ENCODE results near the gene PCSK2. TPM values are rescaled to one million over a fixed set of nuclear protein-coding genes. Genes with fewer than 3 reads are reported as not detected.

The PCSK2 gene
- total and polyA plus RNA-seq, 2 donors = 0.05 to 0.18 TPM

DNA sequence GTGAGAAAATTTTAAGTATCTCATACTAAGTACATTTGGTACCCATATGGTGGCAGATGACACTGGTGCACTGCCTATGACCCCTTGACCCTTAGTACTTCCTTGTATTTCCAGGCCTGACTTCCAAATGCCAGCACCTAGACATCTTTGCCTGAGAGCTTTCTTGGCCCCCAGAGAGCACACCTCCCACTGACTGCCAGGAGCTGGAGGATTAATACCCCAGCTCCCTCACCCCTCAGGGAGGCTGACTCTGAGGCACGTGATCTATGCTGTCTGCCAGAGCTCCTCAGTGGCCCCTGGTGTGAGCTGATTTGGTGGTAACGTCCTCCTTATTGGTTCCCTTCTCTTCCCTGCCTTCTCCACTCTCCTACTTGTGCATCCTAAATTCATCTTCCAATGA is 266.3 kb downstream of the PCSK2 start:
- Histone ChIP-seq H3K4me3 (ENCODE audit: low read length in 2 of 2) (no peak overlapping the region), H3K4me1 (ENCODE audit: control insufficient read depth in 2 of 2, insufficient read depth in 2 of 2, low read length in 2 of 2) (no peaks in the 10 kb centered on the region), H3K9me3 (ENCODE audit: control insufficient read depth in 2 of 2, insufficient read depth in 1 of 2, low read length in 1 of 2) (no peaks in the 10 kb centered on the region), H3K27me3 (ENCODE audit: control insufficient read depth in 2 of 2, insufficient read depth in 1 of 2, low read length in 1 of 2) (peaks cover 0 to 2% of the 10 kb centered on the region in 2 donors), H3K27ac (ENCODE audit: low read depth in 1 of 2, low read length in 1 of 2) (no peak overlapping the region), H3K36me3 (ENCODE audit: control insufficient read depth in 2 of 2, insufficient read depth in 2 of 2, low read length in 1 of 2) (no peaks in the 10 kb centered on the region)
- 82% methylated on average over 2 of the region's 2 CpGs for WGBS
- DNase-seq (ENCODE audit: low read depth in 6 of 9, low spot score in 9 of 9) = no peak

DNA sequence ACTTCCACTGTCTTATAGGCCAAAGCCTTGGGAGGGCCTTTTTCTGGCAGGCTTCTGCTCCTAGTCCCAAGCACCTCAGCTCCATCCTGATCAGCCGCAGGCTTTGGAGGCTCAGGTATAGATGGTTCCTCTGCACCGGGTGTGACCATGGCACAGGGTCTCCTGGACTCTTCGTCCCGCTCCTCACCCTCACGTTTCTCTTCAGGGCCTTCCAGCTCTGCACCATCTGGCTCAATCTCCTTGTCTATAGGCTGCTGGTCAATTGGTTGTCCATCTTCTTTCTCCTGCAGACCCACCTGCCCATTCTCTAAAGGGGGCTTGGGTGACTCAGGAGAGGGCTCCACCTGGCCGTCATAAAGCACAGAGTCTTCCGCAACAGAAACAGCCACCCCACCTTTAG is 267.4 kb downstream of the PCSK2 start:
- Histone ChIP-seq H3K4me1 (ENCODE audit: control insufficient read depth in 2 of 2, insufficient read depth in 2 of 2, low read length in 2 of 2) (no peaks in the 10 kb centered on the region), H3K36me3 (ENCODE audit: control insufficient read depth in 2 of 2, insufficient read depth in 2 of 2, low read length in 1 of 2) (no peaks in the 10 kb centered on the region), H3K27me3 (ENCODE audit: control insufficient read depth in 2 of 2, insufficient read depth in 1 of 2, low read length in 1 of 2) (peaks cover 0 to 2% of the 10 kb centered on the region in 2 donors), H3K9me3 (ENCODE audit: control insufficient read depth in 2 of 2, insufficient read depth in 1 of 2, low read length in 1 of 2) (no peaks in the 10 kb centered on the region), H3K4me3 (ENCODE audit: low read length in 2 of 2) (no peak overlapping the region), H3K27ac (ENCODE audit: low read depth in 1 of 2, low read length in 1 of 2) (no peak overlapping the region)
- no peak for DNase-seq (ENCODE audit: low read depth in 6 of 9, low spot score in 9 of 9)
- 96% methylated on average over 7 of the region's 7 CpGs for WGBS

GRCh38 chr20:17495826-17496225 is 269.0 kb downstream of the PCSK2 start:
- no peaks in the 10 kb centered on the region for H3K9me3 ChIP-seq (ENCODE audit: control insufficient read depth in 2 of 2, insufficient read depth in 1 of 2, low read length in 1 of 2)
- DNase-seq (ENCODE audit: low read depth in 6 of 9, low spot score in 9 of 9) = no peak
- WGBS = 94% methylated on average over 9 of the region's 9 CpGs
- no peaks in the 10 kb centered on the region for H3K36me3 ChIP-seq (ENCODE audit: control insufficient read depth in 2 of 2, insufficient read depth in 2 of 2, low read length in 1 of 2)
- no peak overlapping the region for H3K4me3 ChIP-seq (ENCODE audit: low read length in 2 of 2)
- H3K27ac ChIP-seq (ENCODE audit: low read depth in 1 of 2, low read length in 1 of 2) = no peak overlapping the region
- H3K27me3 ChIP-seq (ENCODE audit: control insufficient read depth in 2 of 2, insufficient read depth in 1 of 2, low read length in 1 of 2) = peaks cover 0 to 2% of the 10 kb centered on the region in 2 donors
- no peaks in the 10 kb centered on the region for H3K4me1 ChIP-seq (ENCODE audit: control insufficient read depth in 2 of 2, insufficient read depth in 2 of 2, low read length in 2 of 2)

- Histone ChIP-seq H3K27me3 (ENCODE audit: control insufficient read depth in 2 of 2, insufficient read depth in 1 of 2, low read length in 1 of 2) (peaks cover 0 to 2% of the 10 kb centered on the region in 2 donors), H3K27ac (ENCODE audit: low read depth in 1 of 2, low read length in 1 of 2) (no peak overlapping the region), H3K4me3 (ENCODE audit: low read length in 2 of 2) (no peak overlapping the region), H3K9me3 (ENCODE audit: control insufficient read depth in 2 of 2, insufficient read depth in 1 of 2, low read length in 1 of 2) (no peaks in the 10 kb centered on the region), H3K4me1 (ENCODE audit: control insufficient read depth in 2 of 2, insufficient read depth in 2 of 2, low read length in 2 of 2) (peaks cover 0 to 2% of the 10 kb centered on the region in 2 donors), H3K36me3 (ENCODE audit: control insufficient read depth in 2 of 2, insufficient read depth in 2 of 2, low read length in 1 of 2) (no peaks in the 10 kb centered on the region)
- DNase-seq (ENCODE audit: low read depth in 6 of 9, low spot score in 9 of 9) = no peak
- WGBS = 90% methylated on average over 11 of the region's 11 CpGs
These were observed 271.2 kb downstream of the PCSK2 start for GRCh38 chr20:17497821-17498580.

DNA sequence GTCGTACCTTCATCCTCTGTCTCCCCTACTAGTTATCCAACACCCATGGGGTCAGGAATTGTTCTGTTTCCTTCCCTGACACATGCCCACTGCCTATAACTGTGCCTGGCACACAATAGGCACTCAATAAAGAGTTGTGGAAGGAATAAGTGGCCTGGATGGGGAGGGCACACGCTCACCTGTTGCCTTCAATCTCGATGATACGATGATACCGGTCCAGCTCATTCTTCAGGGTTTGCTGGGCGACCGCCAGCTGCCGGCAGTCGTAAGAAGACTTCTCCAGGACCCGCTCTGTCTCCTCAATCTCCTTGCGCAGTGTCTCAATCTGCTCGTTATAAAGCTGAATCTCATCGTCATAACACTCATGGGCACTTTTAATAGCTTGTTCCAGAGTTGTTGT is 271.8 kb downstream of the PCSK2 start:
- H3K4me3 ChIP-seq (ENCODE audit: low read length in 2 of 2) = no peak overlapping the region
- no peak overlapping the region for H3K27ac ChIP-seq (ENCODE audit: low read depth in 1 of 2, low read length in 1 of 2)
- H3K36me3 ChIP-seq (ENCODE audit: control insufficient read depth in 2 of 2, insufficient read depth in 2 of 2, low read length in 1 of 2) = no peaks in the 10 kb centered on the region
- H3K27me3 ChIP-seq (ENCODE audit: control insufficient read depth in 2 of 2, insufficient read depth in 1 of 2, low read length in 1 of 2) = peaks cover 0 to 2% of the 10 kb centered on the region in 2 donors
- 95% methylated on average over 13 of the region's 13 CpGs for WGBS
- DNase-seq (ENCODE audit: low read depth in 6 of 9, low spot score in 9 of 9) = no peak
- no peaks in the 10 kb centered on the region for H3K9me3 ChIP-seq (ENCODE audit: control insufficient read depth in 2 of 2, insufficient read depth in 1 of 2, low read length in 1 of 2)
- H3K4me1 ChIP-seq (ENCODE audit: control insufficient read depth in 2 of 2, insufficient read depth in 2 of 2, low read length in 2 of 2) = peaks cover 2 to 8% of the 10 kb centered on the region in 2 donors

DNA sequence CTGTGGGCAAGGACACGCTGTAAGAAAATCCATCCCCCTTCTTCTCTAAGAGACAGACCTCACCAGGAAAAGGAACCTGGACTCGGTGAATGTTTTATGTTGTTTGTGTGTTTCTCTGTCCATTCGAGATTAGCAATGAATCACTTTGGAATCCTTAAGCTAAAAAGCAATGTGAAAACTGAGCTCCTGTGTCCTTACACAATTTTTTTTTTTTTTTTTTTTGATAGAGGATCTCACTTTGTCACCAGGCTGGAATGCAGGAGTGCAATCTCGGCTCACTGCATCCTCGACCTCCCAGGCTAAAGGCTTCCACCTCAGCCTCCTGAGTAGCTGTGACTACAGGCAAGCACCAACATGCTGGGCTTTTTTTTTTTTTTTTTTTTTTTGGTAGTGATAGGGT is 272.2 kb downstream of the PCSK2 start:
- peaks cover 6 to 12% of the 10 kb centered on the region in 2 donors for H3K4me1 ChIP-seq (ENCODE audit: control insufficient read depth in 2 of 2, insufficient read depth in 2 of 2, low read length in 2 of 2)
- WGBS = 94% methylated on average over 5 of the region's 5 CpGs

DNA sequence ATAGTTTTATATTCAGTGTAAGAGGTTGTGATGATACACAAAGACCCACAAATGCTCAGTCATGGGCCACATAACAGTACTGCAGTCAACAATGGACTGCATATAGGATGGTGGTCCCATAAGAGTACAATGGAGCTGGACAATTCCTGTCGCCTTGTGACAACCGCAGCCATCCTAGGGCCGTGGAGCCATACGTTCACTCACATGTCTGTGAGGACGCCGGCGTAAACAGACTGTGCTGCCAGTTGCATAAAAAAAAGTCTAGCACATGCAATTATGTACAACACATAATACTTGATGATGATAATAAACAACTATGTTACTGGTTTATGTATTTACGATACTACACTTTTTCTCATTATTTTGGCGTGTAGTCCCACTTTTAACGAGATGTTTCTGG is 273.4 kb downstream of the PCSK2 start:
- Histone ChIP-seq H3K36me3 (ENCODE audit: control insufficient read depth in 2 of 2, insufficient read depth in 2 of 2, low read length in 1 of 2) (no peaks in the 10 kb centered on the region), H3K4me1 (ENCODE audit: control insufficient read depth in 2 of 2, insufficient read depth in 2 of 2, low read length in 2 of 2) (peaks cover 11 to 23% of the 10 kb centered on the region in 2 donors), H3K27ac (ENCODE audit: low read depth in 1 of 2, low read length in 1 of 2) (no peak overlapping the region), H3K27me3 (ENCODE audit: control insufficient read depth in 2 of 2, insufficient read depth in 1 of 2, low read length in 1 of 2) (peaks cover 0 to 5% of the 10 kb centered on the region in 2 donors), H3K4me3 (ENCODE audit: low read length in 2 of 2) (no peak overlapping the region), H3K9me3 (ENCODE audit: control insufficient read depth in 2 of 2, insufficient read depth in 1 of 2, low read length in 1 of 2) (no peaks in the 10 kb centered on the region)
- DNase-seq (ENCODE audit: low read depth in 6 of 9, low spot score in 9 of 9) = no peak
- WGBS = 97% methylated on average over 10 of the region's 10 CpGs

More for the DNA sequence above, 272.2 kb downstream of the PCSK2 start:
- H3K36me3 ChIP-seq (ENCODE audit: control insufficient read depth in 2 of 2, insufficient read depth in 2 of 2, low read length in 1 of 2) = no peaks in the 10 kb centered on the region
- H3K27me3 ChIP-seq (ENCODE audit: control insufficient read depth in 2 of 2, insufficient read depth in 1 of 2, low read length in 1 of 2) = peaks cover 0 to 2% of the 10 kb centered on the region in 2 donors
- H3K9me3 ChIP-seq (ENCODE audit: control insufficient read depth in 2 of 2, insufficient read depth in 1 of 2, low read length in 1 of 2) = no peaks in the 10 kb centered on the region
- H3K27ac ChIP-seq (ENCODE audit: low read depth in 1 of 2, low read length in 1 of 2) = no peak overlapping the region
- DNase-seq (ENCODE audit: low read depth in 6 of 9, low spot score in 9 of 9) = no peak
- H3K4me3 ChIP-seq (ENCODE audit: low read length in 2 of 2) = no peak overlapping the region

DNA sequence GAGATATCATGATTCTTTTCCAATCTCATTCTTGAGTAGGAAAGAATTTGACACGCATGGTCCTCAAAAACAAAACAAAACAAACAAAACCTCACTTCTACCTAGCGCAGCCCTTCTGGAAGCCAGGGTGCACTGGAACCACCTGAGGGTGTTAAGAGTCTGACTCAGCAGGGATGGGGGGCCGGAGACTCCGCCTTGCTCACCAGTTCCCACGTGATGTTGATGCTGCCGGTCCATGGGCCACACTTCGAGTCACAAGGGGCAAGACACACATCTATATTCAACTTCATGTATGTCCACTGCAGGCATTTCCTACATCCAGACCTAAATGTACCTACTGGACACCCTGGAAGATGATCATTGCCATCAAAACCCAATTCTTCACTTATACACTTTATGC is 274.0 kb downstream of the PCSK2 start:
- WGBS = 93% methylated on average over 7 of the region's 7 CpGs
- no peaks in the 10 kb centered on the region for H3K36me3 ChIP-seq (ENCODE audit: control insufficient read depth in 2 of 2, insufficient read depth in 2 of 2, low read length in 1 of 2)
- H3K4me1 ChIP-seq (ENCODE audit: control insufficient read depth in 2 of 2, insufficient read depth in 2 of 2, low read length in 2 of 2) = peaks cover 13 to 28% of the 10 kb centered on the region in 2 donors
- no peaks in the 10 kb centered on the region for H3K9me3 ChIP-seq (ENCODE audit: control insufficient read depth in 2 of 2, insufficient read depth in 1 of 2, low read length in 1 of 2)
- peaks cover 0 to 9% of the 10 kb centered on the region in 2 donors for H3K27me3 ChIP-seq (ENCODE audit: control insufficient read depth in 2 of 2, insufficient read depth in 1 of 2, low read length in 1 of 2)
- DNase-seq (ENCODE audit: low read depth in 6 of 9, low spot score in 9 of 9) = no peak
- H3K4me3 ChIP-seq (ENCODE audit: low read length in 2 of 2) = no peak overlapping the region
- no peak overlapping the region for H3K27ac ChIP-seq (ENCODE audit: low read depth in 1 of 2, low read length in 1 of 2)

DNA sequence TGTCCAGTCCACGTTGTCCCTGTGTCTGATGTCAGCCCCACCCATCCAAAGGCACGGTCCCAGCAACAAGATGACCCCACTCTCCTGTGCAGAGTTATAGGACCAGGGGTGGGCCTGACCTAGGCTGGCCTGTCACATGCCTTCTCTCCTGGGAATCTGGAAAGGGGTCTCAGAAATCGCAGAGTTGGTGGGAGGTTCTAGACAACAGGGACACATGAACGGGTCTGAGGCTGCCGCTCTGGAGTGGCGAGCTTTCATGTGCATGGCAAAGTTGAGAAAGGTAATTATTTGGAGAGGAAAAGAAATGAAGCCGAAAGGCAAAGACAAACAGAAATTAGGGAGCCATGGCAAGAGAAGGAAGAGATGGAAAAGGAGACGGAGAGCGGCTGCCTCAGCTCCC is 274.9 kb downstream of the PCSK2 start:
- 94% methylated on average over 9 of the region's 9 CpGs for WGBS

More for the DNA sequence above, 274.9 kb downstream of the PCSK2 start:
- H3K27ac ChIP-seq (ENCODE audit: low read depth in 1 of 2, low read length in 1 of 2) = no peak overlapping the region
- peaks cover 13 to 28% of the 10 kb centered on the region in 2 donors for H3K4me1 ChIP-seq (ENCODE audit: control insufficient read depth in 2 of 2, insufficient read depth in 2 of 2, low read length in 2 of 2)
- H3K4me3 ChIP-seq (ENCODE audit: low read length in 2 of 2) = no peak overlapping the region
- H3K36me3 ChIP-seq (ENCODE audit: control insufficient read depth in 2 of 2, insufficient read depth in 2 of 2, low read length in 1 of 2) = no peaks in the 10 kb centered on the region
- H3K9me3 ChIP-seq (ENCODE audit: control insufficient read depth in 2 of 2, insufficient read depth in 1 of 2, low read length in 1 of 2) = no peaks in the 10 kb centered on the region
- DNase-seq (ENCODE audit: low read depth in 6 of 9, low spot score in 9 of 9) = no peak
- peaks cover 0 to 12% of the 10 kb centered on the region in 2 donors for H3K27me3 ChIP-seq (ENCODE audit: control insufficient read depth in 2 of 2, insufficient read depth in 1 of 2, low read length in 1 of 2)
